Activated CD4-positive, CD25-positive, alpha-beta regulatory T cell treated with anti-CD3 and anti-CD28 coated beads, Interleukin-2, amount 50 U/mL, for 24 hours (primary cell): ENCODE data around the gene CRYGN.

Experiments used
- ATAC-seq, 2 donors: fragments of 150-1000 bp; cut with Tn5 transposase; one replicate each; pipeline ENCODE4 v1.10.0; 2021; ENCODE audit warnings: mild to moderate bottlenecking in 1 of 2, moderate library complexity in 1 of 2

The CRYGN gene

GRCh38 chr7:151389768-151390597, 50.0 kb downstream of the CRYGN start:
- ATAC-seq, result no peak

- no peak for ATAC-seq
These were observed 50.7 kb downstream of the CRYGN start for GRCh38 chr7:151389096-151389767.

GRCh38 chr7:151388430-151388829, 51.5 kb downstream of the CRYGN start:
- ATAC-seq, result no peak

- no peak for ATAC-seq
These were observed 52.0 kb downstream of the CRYGN start for GRCh38 chr7:151388007-151388297.

GRCh38 chr7:151387161-151388006, 52.6 kb downstream of the CRYGN start:
- no peak for ATAC-seq

GRCh38 chr7:151386301-151387160, 53.4 kb downstream of the CRYGN start:
- ATAC-seq, result no peak

GRCh38 chr7:151385626-151386300, 54.2 kb downstream of the CRYGN start:
- no peak for ATAC-seq

- no peak for ATAC-seq
These were observed 54.9 kb downstream of the CRYGN start for GRCh38 chr7:151384776-151385625.

- ATAC-seq, result no peak
These were observed 55.6 kb downstream of the CRYGN start for GRCh38 chr7:151384352-151384697.

GRCh38 chr7:151383638-151384351, 56.1 kb downstream of the CRYGN start:
- ATAC-seq, result no peak

GRCh38 chr7:151382079-151382885, 57.7 kb downstream of the CRYGN start:
- ATAC-seq, result peak; percentile 9 to 17

- ATAC-seq, result peak; percentile 30 to 62
These were observed 58.4 kb downstream of the CRYGN start for GRCh38 chr7:151381348-151382078.

- no peak for ATAC-seq
These were observed 58.9 kb downstream of the CRYGN start for GRCh38 chr7:151381098-151381347.

GRCh38 chr7:151380199-151381097, 59.5 kb downstream of the CRYGN start:
- ATAC-seq, result no peak

GRCh38 chr7:151379534-151380198, 60.3 kb downstream of the CRYGN start:
- ATAC-seq, result no peak

- ATAC-seq, result no peak
These were observed 60.8 kb downstream of the CRYGN start for GRCh38 chr7:151379193-151379520.
